NCI-H128 (cell line): ENCODE results near the gene IPO11.

Experiments
- DNase-seq: peaks from one replicate; lab custom pipeline; 2025; ENCODE audit not compliant: unreplicated experiment; lab: John Stamatoyannopoulos, UW

IPO11 gene

GRCh38 chr5:62412549-62413329, at the start of gene IPO11:
Gene IPO11 (plus strand): TSS chr5:62412763. CDS start chr5:62437280, 24,517 bp downstream.
- peak; percentile 90 for DNase-seq

GRCh38 chr5:62369039-62369438, 43.5 kb upstream of the IPO11 start:
- no peak for DNase-seq

GRCh38 chr5:62371409-62371808, 41.2 kb upstream of the IPO11 start:
- DNase-seq, result no peak

GRCh38 chr5:62372600-62372999, 40.0 kb upstream of the IPO11 start:
- no peak for DNase-seq

- DNase-seq, result no peak
Observed at GRCh38 chr5:62373382-62373781, 39.2 kb upstream of the IPO11 start.

- DNase-seq, result no peak
Observed at GRCh38 chr5:62374090-62374489, 38.5 kb upstream of the IPO11 start.

- DNase-seq, result no peak
Observed at GRCh38 chr5:62375627-62376026, 36.9 kb upstream of the IPO11 start.

- DNase-seq, result no peak
Observed at GRCh38 chr5:62376064-62376463, 36.5 kb upstream of the IPO11 start.

- DNase-seq, result no peak
Observed at GRCh38 chr5:62385131-62385530, 27.4 kb upstream of the IPO11 start.

GRCh38 chr5:62385816-62386400, 26.7 kb upstream of the IPO11 start:
- no peak for DNase-seq

GRCh38 chr5:62386824-62387223, 25.7 kb upstream of the IPO11 start:
- DNase-seq, result no peak

- DNase-seq, result no peak
Observed at GRCh38 chr5:62395210-62395950, 17.2 kb upstream of the IPO11 start.

GRCh38 chr5:62403411-62404250, 8.9 kb upstream of the IPO11 start, which contains the start of gene DIMT1:
Gene DIMT1 (minus strand): TSS chr5:62403905. CDS start chr5:62403772, 133 bp downstream.
- peak; percentile 80 for DNase-seq

- DNase-seq, result no peak
Observed at GRCh38 chr5:62413711-62414110, 1.1 kb downstream of the IPO11 start.

- DNase-seq, result no peak
Observed at GRCh38 chr5:62418462-62419076, 6.0 kb downstream of the IPO11 start.

GRCh38 chr5:62419609-62420008, 7.0 kb downstream of the IPO11 start:
- no peak for DNase-seq

GRCh38 chr5:62421414-62421813, 8.9 kb downstream of the IPO11 start:
- DNase-seq, result no peak

GRCh38 chr5:62424763-62425162, 12.2 kb downstream of the IPO11 start:
- DNase-seq, result no peak

- DNase-seq, result no peak
Observed at GRCh38 chr5:62431735-62432620, 19.4 kb downstream of the IPO11 start.
